NCI-H345 treated with DMSO at 0.1 percent for 48 hours (cell line): ENCODE data around the gene LFNG.
A peak's percentile ranks its signal among the peaks of the same experiment; 100 is the strongest.
"Not testable (repeated sequence)": the region's sequence is repeated elsewhere in the genome, so short reads cannot be mapped to it uniquely, and the experiment has no call there.

Source experiments
- DNase-seq: peaks from one replicate; lab custom pipeline; 2025; ENCODE audit not compliant: unreplicated experiment; lab: John Stamatoyannopoulos, UW

LFNG gene

DNA sequence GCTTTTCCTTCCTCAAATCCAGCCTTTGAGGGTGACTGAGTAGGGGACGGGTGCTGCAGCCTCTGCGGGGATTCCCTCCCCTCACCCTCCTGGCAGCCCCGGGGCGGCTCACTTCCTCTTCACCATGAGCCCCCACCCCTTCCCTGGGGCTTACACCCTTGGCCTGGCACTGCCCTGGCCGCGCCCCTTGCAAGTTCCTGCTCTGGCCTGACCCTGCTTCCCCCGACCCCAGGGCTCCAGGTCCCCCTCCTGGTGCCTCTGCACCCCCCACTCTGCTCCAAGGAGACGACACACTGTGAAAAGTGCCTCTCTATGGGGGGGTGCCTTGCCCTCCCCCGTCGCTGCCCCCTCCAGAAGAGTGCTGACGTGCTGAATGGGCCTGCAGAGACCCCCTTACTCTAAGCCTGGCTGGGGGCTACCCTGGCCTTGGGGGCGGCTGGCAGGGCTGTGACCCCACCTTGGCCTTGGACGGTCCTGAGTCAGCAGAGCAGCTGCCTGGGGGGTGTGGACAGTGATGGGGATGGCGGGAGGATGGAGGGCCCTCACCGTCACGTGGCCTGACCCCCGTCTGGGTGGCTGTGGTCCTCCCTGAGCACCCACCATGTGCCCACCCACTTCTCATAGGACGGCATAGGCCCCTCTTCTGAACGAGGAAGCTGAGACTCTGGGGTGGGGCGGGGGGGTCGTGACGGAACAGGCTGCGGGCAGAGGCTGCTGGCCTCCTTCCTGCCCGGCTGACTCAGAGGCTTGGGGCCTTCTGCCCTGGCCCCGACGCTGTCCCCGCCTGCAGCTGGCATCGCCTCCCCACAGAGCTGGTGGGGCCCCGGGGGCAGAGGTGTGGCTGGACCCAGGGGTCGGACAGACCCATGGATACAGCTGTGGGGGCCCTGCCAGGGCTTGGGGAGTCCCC is 9.8 kb downstream of the LFNG start:
- no peak for DNase-seq

DNA sequence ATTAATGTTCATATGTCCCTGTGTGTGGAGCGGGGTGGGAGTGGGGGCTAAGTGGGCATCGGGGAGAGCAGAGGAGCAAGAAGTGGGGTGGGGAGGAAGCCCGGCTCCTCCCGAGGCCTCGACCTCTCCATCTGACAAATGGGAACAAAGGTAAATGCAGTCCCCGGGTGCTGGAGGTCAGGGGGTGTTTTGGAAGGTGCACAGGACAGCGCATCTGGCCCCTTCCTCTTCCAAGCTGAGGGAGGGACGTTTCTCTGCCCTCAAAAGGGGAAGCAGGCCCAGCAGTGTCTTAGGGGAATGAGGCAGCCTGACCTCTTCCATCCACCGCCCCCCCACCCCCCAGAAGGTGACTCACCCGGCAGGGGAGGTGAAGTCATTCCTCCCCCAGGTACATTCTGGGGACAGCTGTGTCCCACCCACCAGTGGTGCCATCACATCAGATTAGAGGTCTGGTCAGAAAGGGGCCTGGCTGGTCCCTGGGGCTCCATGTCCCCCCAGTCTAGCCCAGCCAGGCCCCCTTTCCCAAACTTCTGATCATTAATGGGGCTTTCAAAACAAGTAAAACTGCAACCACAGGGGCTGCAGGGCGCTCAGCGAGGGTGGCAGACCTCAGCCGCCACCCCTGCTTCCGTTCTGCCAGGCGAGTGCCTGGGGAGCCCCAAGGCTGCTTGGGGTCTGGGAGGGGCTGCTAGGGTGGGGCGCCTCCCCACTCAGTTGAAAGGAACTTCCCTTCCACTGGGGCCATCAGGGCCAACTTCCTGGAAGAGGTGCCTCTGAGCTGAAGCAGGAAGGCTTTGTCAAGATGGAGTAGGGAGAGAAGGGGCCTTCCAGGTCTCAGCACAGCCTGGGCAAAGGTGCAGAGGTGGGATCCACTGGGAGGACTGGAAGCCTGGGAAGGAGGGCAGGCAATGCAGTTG is 10.8 kb downstream of the LFNG start:
- no peak for DNase-seq

DNA sequence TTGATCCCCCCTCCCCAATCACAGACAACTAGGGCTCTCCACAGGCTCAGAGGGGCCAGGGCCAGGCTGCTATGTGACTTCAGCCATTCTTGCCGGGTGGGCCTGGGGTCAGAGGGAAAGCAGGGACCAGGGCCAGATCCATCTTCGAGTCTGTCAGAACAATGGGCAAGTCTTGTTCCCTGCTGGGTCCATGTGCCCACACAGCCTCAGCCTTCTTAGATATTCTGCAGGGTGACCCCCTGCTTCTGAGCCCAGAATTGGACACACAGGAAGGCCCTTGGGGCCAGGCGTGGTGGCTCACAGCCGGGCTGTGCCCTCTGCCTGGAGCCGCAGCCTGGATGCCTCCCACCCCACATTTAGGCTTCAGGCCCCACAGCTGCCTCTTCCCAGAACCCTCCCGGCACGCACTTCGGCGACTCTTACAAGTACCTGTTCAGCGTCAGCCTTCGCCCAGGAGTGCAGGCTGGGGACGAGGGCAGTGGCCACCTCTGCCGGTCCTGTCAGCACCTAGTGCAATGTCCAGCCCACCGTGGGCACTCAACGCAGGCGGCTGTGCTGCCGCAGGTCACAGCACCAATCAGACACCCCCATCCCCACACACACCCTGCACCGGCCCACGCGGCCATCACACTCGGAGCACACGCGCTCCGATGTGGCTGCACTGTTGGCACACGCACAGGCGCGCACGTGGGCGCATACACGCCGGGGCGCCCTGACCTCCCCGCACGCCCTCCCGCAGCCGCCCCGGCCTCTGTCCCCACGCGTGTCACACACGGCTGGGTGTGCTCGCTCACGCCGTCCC is 11.6 kb downstream of the LFNG start:
- DNase-seq, result peak; percentile 81

DNA sequence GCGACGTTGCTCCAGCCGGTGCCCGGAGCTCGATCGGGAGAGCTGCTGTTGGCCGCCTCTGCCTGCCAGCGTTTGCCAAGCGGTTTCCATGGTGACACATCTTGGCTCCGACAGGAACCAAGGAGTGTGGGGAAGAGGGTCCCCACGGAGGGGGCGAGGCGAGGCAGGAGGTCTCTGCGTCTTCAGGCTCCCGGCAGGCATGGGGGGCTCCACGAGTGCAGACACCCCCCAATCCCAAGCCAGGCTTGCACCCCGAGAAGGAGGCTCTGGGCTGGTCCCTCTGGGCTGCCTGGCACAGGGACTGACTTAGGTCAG is 12.2 kb downstream of the LFNG start:
- not testable (repeated sequence) for DNase-seq

DNA sequence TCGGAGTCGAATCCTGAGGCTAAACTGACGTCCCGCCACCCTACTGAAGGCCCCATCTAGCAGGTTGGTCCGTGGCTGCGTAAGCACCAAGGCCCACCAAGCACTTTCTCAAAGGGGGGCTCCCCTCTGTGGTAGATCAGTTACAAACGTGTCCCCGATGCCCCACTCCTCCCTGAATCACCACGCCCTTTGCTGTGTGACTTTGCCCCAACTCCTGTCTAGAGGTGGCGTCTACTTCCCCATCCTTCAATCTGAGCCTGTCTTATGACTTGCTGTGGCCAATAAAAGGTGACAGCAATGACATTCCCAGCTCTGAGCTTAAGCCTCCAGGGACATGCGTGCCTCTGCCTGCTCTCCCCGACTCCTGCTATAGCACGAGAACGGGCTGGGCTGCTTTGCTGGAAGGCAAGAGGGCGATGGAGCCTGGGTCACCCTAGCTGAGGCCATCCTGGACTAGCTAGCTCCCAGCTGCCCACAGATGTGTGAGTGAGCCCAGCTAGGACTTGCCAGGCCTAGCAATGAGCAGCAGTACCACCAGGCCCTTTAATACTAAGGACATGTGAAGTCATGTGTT is 12.7 kb downstream of the LFNG start:
- not testable (repeated sequence) for DNase-seq

DNA sequence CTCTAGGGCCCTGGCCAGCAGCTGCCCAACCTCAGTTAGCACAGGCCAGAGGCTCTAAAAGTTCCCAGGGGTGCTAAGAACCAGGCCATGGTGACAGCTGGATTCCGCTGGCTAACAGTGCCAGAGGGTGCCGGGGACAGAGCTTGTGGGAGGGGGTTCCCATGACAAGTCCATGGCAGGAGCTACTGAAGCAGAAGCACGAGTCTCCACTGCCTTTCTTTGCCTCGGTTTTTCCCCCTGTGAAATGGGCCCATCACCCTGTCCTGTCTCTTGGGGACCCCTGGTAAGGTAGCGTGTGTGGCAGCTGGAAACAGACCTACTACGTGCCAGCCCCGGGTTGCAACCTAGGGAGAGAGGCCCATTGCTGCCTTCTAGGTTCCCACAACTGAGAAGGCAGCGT is 13.2 kb downstream of the LFNG start:
- not testable (repeated sequence) for DNase-seq

DNA sequence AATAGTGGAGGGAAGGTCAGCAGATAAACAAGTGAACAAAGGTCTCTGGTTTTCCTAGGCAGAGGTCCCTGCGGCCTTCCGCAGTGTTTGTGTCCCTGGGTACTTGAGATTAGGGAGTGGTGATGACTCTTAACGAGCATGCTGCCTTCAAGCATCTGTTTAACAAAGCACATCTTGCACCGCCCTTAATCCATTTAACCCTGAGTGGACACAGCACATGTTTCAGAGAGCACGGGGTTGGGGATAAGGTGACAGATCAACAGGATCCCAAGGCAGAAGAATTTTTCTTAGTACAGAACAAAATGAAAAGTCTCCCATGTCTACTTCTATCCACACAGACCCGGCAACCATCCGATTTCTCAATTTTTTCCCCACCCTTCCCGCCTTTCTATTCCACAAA is 14.0 kb downstream of the LFNG start:
- not testable (repeated sequence) for DNase-seq

DNA sequence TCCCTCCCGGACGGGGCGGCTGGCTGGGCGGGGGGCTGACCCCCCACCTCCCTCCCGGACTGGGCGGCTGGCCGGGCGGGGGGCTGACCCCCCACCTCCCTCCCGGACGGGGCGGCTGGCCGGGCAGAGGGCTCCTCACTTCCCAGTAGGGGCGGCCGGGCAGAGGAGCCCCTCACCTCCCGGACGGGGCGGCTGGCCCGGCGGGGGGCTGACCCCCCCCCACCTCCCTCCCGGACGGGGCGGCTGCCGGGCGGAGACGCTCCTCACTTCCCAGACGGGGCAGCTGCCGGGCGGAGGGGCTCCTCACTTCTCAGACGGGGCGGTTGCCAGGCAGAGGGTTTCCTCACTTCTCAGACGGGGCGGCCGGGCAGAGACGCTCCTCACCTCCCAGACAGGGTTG is 14.6 kb downstream of the LFNG start:
- DNase-seq, result not testable (repeated sequence)

DNA sequence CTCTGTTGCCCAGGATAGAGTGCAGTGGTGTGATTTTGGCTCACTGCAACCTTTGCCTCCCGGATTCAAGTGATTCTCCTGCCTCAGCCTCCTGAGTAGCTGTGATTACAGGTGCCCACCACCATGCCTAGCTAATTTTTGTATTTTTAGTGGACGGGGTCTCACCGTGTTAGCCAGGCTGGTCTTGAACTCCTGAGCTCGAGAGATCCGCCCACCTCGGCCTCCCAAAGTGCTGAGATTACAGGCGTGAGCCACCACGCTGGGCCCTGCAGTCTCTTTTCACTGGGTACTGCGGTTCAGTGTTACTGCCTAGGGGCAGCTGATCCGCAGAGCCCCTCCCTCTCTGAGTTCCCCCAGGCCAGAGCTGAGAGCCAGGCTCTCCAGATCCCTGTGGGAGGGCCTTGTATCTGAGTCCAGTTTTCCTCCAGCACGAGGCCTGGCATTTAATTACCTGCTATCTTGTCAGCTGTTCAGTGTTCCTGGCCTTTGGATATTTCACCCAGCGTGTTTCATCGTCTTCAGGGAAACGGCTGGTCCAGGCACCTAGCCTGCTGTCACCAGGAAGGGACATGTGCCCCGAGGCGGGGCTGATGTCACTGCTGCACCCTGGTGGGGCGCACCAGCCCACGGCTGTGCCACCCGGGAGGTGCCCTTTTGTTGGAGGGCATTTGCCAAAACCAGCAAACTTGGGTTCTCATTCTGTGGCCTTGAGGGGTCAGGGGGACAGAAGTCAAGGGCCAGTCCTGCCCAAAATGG is 16.5 kb downstream of the LFNG start:
- DNase-seq, result not testable (repeated sequence)

DNA sequence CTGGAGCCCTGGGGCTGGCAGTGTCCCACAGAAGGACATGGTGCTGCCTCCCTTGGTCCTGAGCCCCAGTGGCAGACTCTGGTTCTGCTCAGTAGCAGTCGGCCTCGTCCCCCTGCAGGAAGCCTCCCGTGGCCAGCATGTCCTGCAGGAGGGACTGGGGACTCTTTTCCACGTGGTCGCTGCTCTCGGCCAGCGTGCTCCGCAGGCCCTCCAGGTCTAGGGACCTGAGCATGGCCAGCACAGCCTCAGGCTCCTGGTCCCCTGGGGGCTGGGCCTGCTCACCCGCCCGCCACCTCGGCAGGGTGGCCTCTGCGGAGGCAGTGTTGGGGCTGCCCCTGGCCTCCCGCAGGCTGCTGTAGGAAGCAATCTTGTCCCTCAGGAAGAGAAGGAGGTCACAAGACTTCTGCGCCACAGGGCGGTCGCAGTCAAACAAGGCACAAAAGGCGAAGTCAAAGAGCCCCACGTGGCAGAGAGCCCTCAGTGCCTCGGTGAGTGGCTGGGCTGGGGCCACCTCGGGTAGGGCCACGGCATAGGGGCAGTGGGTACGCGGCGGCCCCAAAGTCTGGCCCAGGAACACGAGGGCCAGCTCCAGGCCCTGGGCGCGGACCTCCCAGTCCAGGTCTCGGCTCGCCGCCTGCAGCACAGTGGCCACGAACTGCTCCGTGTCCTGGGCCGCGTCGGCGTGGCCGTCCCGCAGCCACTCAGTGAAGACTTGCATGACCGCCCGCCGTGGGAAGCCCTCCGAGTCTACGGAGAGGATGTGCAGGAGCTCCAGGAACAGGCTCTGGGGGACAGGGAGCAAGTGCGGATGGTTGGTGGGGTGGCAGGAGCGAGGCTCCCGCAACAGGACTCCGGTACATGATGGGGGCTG is 18.6 kb downstream of the LFNG start:
- no peak for DNase-seq

DNA sequence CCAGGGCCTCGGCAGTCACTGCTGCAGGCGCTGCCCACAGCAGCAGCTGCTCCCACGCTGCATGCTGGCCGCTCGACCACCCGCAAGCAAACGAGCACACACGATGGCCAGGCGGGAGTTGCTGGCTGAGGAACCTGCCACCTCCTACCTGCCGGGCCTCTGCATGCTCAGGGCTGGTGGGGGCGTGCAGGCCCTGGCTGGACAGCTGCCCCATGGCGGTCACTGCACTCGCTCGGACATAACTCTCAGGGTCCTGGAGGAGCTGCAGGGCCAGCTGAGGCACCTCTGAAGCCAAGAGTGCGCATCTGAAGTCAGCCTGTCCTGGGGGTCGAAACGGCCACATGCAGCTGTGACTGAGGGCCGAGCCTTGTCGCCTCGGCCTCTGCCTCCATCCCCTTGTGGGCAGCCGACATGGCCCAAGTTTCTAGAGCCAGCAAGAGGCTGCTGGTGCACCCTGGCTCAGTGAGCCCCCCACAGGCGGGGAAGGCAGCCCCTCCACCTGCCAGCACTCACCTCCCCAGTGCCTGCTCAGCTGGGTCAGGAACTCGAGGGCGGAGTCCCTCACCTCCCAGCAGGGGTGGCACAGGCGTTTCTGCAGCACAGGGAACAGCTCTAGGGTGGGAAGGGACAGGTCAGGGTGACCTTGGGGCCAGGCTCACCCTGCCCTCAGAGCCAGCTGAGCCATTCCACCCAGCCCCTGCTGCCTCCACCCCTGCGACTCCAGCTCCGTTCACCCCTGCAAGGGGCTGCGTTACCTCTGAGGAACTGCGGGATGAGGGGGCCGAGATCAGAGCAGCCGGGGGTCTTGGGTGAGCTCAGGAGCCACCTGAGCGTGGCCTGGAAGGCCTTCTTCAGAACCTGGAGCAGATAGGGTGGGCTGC is 19.7 kb downstream of the LFNG start:
- DNase-seq, result no peak

DNA sequence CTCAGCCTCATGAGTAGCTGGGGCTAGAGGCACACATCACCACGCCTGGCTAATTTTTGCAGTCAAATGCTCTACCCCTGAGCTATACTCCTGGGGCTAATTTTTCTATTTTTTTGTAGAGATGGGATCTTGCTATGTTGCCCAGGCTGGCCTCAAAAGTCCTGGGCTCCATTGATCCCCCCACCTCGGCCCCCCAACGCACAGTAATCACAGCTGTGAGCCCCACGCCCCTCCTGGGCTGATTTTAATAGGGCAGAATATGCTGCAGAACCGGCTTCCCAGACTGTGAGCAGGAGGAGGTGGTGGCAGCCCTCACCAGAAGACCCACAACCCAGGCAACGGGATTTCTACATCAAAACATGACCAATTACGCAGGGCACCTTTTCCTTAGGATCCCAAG is 20.6 kb downstream of the LFNG start:
- no peak for DNase-seq

DNA sequence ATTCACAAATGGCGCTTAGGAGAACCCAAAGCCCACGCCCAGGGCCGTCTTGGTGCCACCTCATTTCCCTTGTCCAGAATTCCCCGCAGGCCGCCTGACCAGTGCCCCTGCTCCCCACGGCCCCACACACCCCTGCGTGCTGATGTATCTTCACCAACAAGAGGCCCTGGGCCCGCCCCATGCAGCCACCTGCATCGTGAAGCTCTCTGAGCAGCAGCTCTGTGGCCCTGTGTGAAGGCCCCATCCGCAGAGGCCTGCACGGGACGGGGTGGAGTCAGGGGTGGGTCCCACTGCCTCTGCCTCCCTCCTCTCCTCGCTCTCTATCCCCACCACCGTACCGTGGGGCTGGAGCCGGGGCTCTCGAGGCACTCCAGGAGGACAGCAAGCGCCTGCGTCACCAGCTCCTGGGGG is 21.1 kb downstream of the LFNG start:
- DNase-seq, result no peak

DNA sequence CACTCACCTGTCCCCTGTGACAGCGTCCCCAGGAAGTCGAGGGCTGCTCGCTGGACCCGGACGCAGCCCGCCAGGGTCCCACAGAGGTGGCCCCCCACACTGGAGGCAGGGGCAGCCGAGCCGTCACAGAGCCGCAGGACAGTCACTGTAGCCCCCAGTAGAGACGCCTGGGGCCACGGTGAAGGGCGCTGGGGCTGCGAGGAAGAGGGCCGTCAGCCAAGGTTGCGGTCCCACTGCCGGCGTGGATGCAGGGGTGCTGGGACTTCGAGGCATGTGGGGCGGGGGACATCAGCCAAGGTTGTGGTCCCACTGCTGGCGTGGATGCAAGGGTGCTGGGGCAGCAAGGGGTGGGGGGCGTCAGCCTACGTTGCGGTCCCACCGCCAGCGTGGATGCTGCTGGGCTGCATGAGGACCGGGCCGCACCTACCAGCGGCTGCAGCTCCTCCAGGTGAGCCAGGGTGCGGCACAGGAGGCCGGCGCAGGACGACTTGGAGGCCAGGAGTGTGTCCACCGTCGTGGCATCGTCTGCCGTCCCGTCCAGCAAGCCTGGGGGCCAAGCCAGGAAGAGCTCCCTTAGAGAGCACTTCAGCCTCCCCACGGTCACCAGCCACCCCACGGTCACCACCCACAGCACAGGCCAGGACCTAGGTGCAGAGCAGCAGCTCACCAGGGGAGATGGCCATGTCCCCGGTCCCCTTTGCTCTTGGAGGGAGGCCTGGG is 21.9 kb downstream of the LFNG start:
- no peak for DNase-seq

DNA sequence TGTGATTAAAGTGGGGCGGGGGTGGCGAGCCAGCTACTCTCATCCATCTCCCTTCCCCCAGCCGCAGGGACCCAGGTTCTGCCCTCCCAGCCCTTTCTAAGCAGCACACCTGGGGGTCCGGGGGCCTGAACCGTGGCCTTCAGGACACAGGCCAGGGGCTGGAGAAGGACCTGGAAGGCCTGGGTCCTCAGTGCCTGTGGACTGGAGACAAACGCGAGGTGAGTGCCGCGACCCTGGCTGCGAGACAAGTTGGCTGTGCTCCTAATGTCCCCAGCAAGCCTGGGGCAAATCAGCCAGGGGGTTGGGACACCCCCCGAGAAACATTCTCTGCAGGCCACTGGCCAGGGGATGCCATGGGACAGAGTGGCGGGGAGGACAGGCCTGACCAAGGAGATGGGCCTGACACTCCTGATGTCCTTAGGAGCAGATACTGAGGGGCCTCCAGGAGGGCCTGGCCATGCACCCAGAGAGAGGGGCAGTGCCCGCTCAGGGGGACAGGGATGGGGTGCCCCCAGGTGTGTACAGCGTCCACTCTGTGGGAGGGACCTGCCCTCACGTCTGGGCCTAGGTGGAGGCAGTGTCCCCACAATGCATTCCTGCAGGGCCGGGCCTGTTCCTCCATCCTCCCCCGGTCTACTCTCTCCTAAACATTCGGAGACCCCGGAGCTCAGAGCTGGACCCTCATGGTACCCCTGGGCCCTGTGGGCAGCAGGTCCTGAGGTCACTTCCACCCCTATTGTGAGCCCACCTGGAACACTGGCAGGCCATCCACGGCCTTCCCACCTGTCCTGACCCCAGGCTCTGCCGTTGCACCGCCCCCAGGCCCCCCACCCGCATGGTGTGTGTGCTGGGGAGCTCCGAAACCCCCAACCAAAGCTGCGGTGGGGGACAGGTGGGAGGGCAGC is 22.7 kb downstream of the LFNG start:
- no peak for DNase-seq
